ENCODE measurements around the gene NTM.

- TF ChIP-seq CTCF (IDR thresholded peaks at IDR 0.05; ENCODE audit: extremely low read depth in 1 of 2, insufficient read depth in 1 of 2, low read depth in 1 of 2, low read length in 2 of 2) (no peak), POLR2A (IDR thresholded peaks at IDR 0.05; ENCODE audit: low read depth, low read length) (no peak), POLR2AphosphoS5 (IDR thresholded peaks at IDR 0.05; ENCODE audit: insufficient read depth, low read depth, low read length) (no peak), EZH2 (IDR thresholded peaks at IDR 0.05; ENCODE audit: borderline replicate concordance, low read depth, low read length, severe bottlenecking) (no peak), MAX (IDR thresholded peaks at IDR 0.05; ENCODE audit: insufficient read depth, insufficient read length) (no peak), GATA2 (IDR thresholded peaks at IDR 0.05; ENCODE audit: insufficient read depth, insufficient read length, low read depth, low read length) (no peak), JUN (IDR thresholded peaks at IDR 0.05; ENCODE audit: borderline replicate concordance, insufficient read depth, insufficient read length, low read depth) (no peak), MYC (IDR thresholded peaks at IDR 0.05; ENCODE audit: low read depth, low read length) (no peak)
These were observed 518.7 kb downstream of the NTM start for GRCh38 chr11:131889146-131889577.

Data from endothelial cell of umbilical vein (primary cell).